Measurements from ENCODE around the gene ZMAT5.
A peak's percentile ranks its signal among the peaks of the same experiment; 100 is the strongest.

The ZMAT5 gene

GRCh38 chr22:29727131-29727523 is 39.7 kb downstream of the ZMAT5 start:
- Mint-ChIP-seq H3K27ac (no peak overlapping the region), H3K4me1 (no peaks in the 10 kb centered on the region), H3K36me3 (ENCODE audit: low read depth) (peaks cover 2% of the 10 kb centered on the region), H3K27me3 (ENCODE audit: low read depth) (peaks cover 31% of the 10 kb centered on the region), H3K9me3 (no peaks in the 10 kb centered on the region), H3K4me3 (no peak overlapping the region)
- TF ChIP-seq, protein P1, sequence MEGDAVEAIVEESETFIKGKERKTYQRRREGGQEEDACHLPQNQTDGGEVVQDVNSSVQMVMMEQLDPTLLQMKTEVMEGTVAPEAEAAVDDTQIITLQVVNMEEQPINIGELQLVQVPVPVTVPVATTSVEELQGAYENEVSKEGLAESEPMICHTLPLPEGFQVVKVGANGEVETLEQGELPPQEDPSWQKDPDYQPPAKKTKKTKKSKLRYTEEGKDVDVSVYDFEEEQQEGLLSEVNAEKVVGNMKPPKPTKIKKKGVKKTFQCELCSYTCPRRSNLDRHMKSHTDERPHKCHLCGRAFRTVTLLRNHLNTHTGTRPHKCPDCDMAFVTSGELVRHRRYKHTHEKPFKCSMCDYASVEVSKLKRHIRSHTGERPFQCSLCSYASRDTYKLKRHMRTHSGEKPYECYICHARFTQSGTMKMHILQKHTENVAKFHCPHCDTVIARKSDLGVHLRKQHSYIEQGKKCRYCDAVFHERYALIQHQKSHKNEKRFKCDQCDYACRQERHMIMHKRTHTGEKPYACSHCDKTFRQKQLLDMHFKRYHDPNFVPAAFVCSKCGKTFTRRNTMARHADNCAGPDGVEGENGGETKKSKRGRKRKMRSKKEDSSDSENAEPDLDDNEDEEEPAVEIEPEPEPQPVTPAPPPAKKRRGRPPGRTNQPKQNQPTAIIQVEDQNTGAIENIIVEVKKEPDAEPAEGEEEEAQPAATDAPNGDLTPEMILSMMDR (IDR thresholded peaks at IDR 0.05; ENCODE audit: unreplicated experiment in 3 of 3): peak; percentile 40 to 47 (median 43)

GRCh38 chr22:29726512-29727130 is 40.2 kb downstream of the ZMAT5 start:
- Mint-ChIP-seq H3K4me1 (no peaks in the 10 kb centered on the region), H3K9me3 (no peaks in the 10 kb centered on the region), H3K36me3 (ENCODE audit: low read depth) (no peaks in the 10 kb centered on the region), H3K4me3 (no peak overlapping the region), H3K27me3 (ENCODE audit: low read depth) (peaks cover 35% of the 10 kb centered on the region), H3K27ac (no peak overlapping the region)
- TF ChIP-seq, protein P1 (IDR thresholded peaks at IDR 0.05; ENCODE audit: unreplicated experiment in 3 of 3): no peak

DNA sequence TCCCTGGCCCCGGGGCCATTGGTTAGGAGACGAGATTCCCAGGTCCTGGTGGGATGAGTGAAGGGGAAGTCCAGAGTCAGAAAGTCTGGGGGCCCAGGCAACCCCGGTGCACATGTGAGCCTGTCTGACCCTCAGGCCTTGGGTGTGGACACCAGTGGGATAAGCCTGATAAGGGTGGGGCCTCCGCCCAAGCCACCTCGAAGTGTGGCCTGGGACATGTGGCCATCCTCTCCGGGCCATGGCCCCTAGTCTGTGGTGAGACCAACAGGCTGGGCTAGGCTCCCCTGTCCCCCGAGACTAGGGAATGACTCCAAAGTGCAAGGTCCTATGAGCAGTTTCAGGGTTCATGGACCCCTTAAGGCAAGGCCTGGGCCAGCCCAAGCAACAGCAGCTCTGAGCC is 40.7 kb downstream of the ZMAT5 start:
- H3K4me3 Mint-ChIP-seq: no peak overlapping the region
- H3K27ac Mint-ChIP-seq: no peak overlapping the region
- H3K4me1 Mint-ChIP-seq: no peaks in the 10 kb centered on the region
- no peaks in the 10 kb centered on the region for H3K9me3 Mint-ChIP-seq
- H3K27me3 Mint-ChIP-seq (ENCODE audit: low read depth): peaks cover 40% of the 10 kb centered on the region
- TF ChIP-seq, protein P1 (IDR thresholded peaks at IDR 0.05; ENCODE audit: unreplicated experiment in 3 of 3): no peak
- no peaks in the 10 kb centered on the region for H3K36me3 Mint-ChIP-seq (ENCODE audit: low read depth)

GRCh38 chr22:29724843-29725242 is 42.0 kb downstream of the ZMAT5 start:
- Mint-ChIP-seq H3K9me3 (no peaks in the 10 kb centered on the region), H3K4me3 (no peak overlapping the region), H3K36me3 (ENCODE audit: low read depth) (no peaks in the 10 kb centered on the region), H3K27me3 (ENCODE audit: low read depth) (peaks cover 40% of the 10 kb centered on the region), H3K4me1 (no peaks in the 10 kb centered on the region), H3K27ac (no peak overlapping the region)
- TF ChIP-seq, protein P1 (IDR thresholded peaks at IDR 0.05; ENCODE audit: unreplicated experiment in 3 of 3): no peak

- Mint-ChIP-seq H3K27ac (no peak overlapping the region), H3K4me3 (no peak overlapping the region), H3K9me3 (no peaks in the 10 kb centered on the region), H3K36me3 (ENCODE audit: low read depth) (no peaks in the 10 kb centered on the region), H3K4me1 (no peaks in the 10 kb centered on the region), H3K27me3 (ENCODE audit: low read depth) (peaks cover 50% of the 10 kb centered on the region)
- TF ChIP-seq, protein P1 (IDR thresholded peaks at IDR 0.05; ENCODE audit: unreplicated experiment in 3 of 3): no peak
Measured at GRCh38 chr22:29723766-29724165, 43.0 kb downstream of the ZMAT5 start.

- no peaks in the 10 kb centered on the region for H3K4me1 Mint-ChIP-seq
- TF ChIP-seq, protein P1 (IDR thresholded peaks at IDR 0.05; ENCODE audit: unreplicated experiment in 3 of 3): no peak
- no peaks in the 10 kb centered on the region for H3K36me3 Mint-ChIP-seq (ENCODE audit: low read depth)
- H3K27me3 Mint-ChIP-seq (ENCODE audit: low read depth): peaks cover 62% of the 10 kb centered on the region
- no peak overlapping the region for H3K4me3 Mint-ChIP-seq
- H3K9me3 Mint-ChIP-seq: no peaks in the 10 kb centered on the region
- H3K27ac Mint-ChIP-seq: no peak overlapping the region
Measured at GRCh38 chr22:29722587-29722986, 44.2 kb downstream of the ZMAT5 start.

Data from nephron (organoid).